H1 (cell line): ENCODE measurements around the gene GANAB. TPM values are rescaled to one million over a fixed set of nuclear protein-coding genes. Genes with fewer than 3 reads are reported as not detected.
A peak's percentile ranks its signal among the peaks of the same experiment; 100 is the strongest.

Source experiments
- CTCF ChIA-PET: fragments of 300-600 bp; sonication (Branson Sonifier 250); formaldehyde crosslinking; loops from one replicate; lab custom pipeline; 2021; ENCODE audit not compliant: partially characterized antibody; lab: Charles Lee
- POLR2A ChIA-PET: fragments of 300-600 bp; sonication (Branson Sonifier 250); formaldehyde crosslinking; loops from one replicate; lab custom pipeline; 2021; ENCODE audit warnings: inconsistent platforms; ENCODE audit not compliant: partially characterized antibody; lab: Charles Lee
- DNase-seq, 2 experiments: peaks; one replicate each; pipeline versions ENCODE4 v3.0.0 to v3.0.0-alpha.2; 2010 to 2022; ENCODE audit warnings: low spot score in 2 of 2, low read depth in 1 of 2, mixed read lengths in 1 of 2
- FAIRE-seq: peaks from 2 replicates; lab custom pipeline; 2011; peaks lifted over from hg19 to GRCh38; lab: Jason Lieb, UNC
- H2AFZ ChIP-seq: 2 replicates; pipeline ENCODE4 v1.8.1; 2012; ENCODE audit warnings: low read length, inconsistent platforms
- H2AK5ac ChIP-seq: 2 replicates; pipeline ENCODE4 v1.6.1; 2013; ENCODE audit warnings: low read depth, low read length
- H2BK120ac ChIP-seq: replicated peaks from 2 replicates; pipeline ENCODE3; 2013; ENCODE audit warnings: low read depth, low read length, inconsistent platforms
- H2BK12ac ChIP-seq: 2 replicates; pipeline ENCODE4 v1.6.1; 2013; ENCODE audit warnings: low read depth, low read length
- H2BK15ac ChIP-seq: 2 replicates; pipeline ENCODE4 v1.6.1; 2013; ENCODE audit warnings: low read length
- H2BK20ac ChIP-seq: 2 replicates; pipeline ENCODE4 v1.6.1; 2013; ENCODE audit warnings: low read length
- H2BK5ac ChIP-seq: 2 replicates; pipeline ENCODE4 v1.6.1; 2013; ENCODE audit warnings: low read depth, low read length
- H3K14ac ChIP-seq: 2 replicates; pipeline ENCODE4 v1.6.1; 2013; ENCODE audit warnings: inconsistent platforms; ENCODE audit not compliant: insufficient read length
- H3K18ac ChIP-seq: 2 replicates; pipeline ENCODE4 v1.6.1; 2013; ENCODE audit warnings: low read length; ENCODE audit errors: extremely low read depth
- H3K23ac ChIP-seq: 2 replicates; pipeline ENCODE4 v1.6.1; 2013; ENCODE audit warnings: inconsistent platforms; ENCODE audit not compliant: insufficient read length
- H3K23me2 ChIP-seq: 2 replicates; pipeline ENCODE4 v1.6.1; 2013; ENCODE audit warnings: low read depth, low read length
- H3K27ac ChIP-seq: 2 replicates; pipeline ENCODE4 v1.6.1; 2011; ENCODE audit warnings: low read depth, low read length, inconsistent platforms
- H3K27me3 ChIP-seq, 4 experiments: replicated peaks in 1 of 4; 1 replicate in 1 of 4; 2 replicates in 3 of 4; pipeline versions ENCODE4 v1.6.1 to v1.8.1; 2011 to 2013; ENCODE audit warnings: low read length in 3 of 4, mild to moderate bottlenecking in 3 of 4, inconsistent platforms in 2 of 4, mixed read lengths in 2 of 4, moderate library complexity in 1 of 4; ENCODE audit not compliant: control insufficient read depth in 3 of 4, insufficient read depth in 3 of 4; ENCODE audit errors: extremely low read depth in 1 of 4
- H3K36me3 ChIP-seq, 4 experiments: 2 replicates each; pipeline versions ENCODE4 v1.6.1 to v1.8.1; 2011 to 2013; ENCODE audit warnings: mild to moderate bottlenecking in 4 of 4, low read length in 3 of 4, moderate library complexity in 2 of 4, control low read depth in 1 of 4, inconsistent platforms in 1 of 4; ENCODE audit not compliant: insufficient read depth in 4 of 4, control insufficient read depth in 2 of 4
- H3K4ac ChIP-seq: replicated peaks from 2 replicates; pipeline ENCODE3; 2013; ENCODE audit warnings: low read length, low read depth, mixed read lengths, inconsistent platforms; ENCODE audit not compliant: insufficient read length
- H3K4me1 ChIP-seq, 4 experiments: replicated peaks in 1 of 4; 1 replicate in 1 of 4; 2 replicates in 3 of 4; pipeline versions ENCODE4 v1.6.1 to v1.8.1; 2011 to 2013; ENCODE audit warnings: low read length in 3 of 4, inconsistent platforms in 2 of 4, mixed read lengths in 1 of 4; ENCODE audit not compliant: insufficient read depth in 4 of 4, control insufficient read depth in 3 of 4
- H3K4me2 ChIP-seq, 2 experiments: 2 replicates each; pipeline versions ENCODE4 v1.6.1 to v1.8.1; 2011 to 2013; ENCODE audit warnings: low read depth in 2 of 2, low read length in 2 of 2, control low read depth in 1 of 2, inconsistent platforms in 1 of 2, mild to moderate bottlenecking in 1 of 2; ENCODE audit not compliant: insufficient read depth in 1 of 2
- H3K4me3 ChIP-seq, 4 experiments: fragments of 200-600, 300-600 bp in 1 of 4; sonication (generic), shearing (Covaris generic), sonication (Bioruptor Twin) in 1 of 4; 2 replicates each; pipeline versions ENCODE4 v1.5.1 to v1.8.1; 2011 to 2016; ENCODE audit warnings: low read length in 4 of 4, low read depth in 3 of 4, control low read depth in 2 of 4, inconsistent platforms in 2 of 4, mild to moderate bottlenecking in 2 of 4, mixed read lengths in 1 of 4, moderate library complexity in 1 of 4; ENCODE audit not compliant: insufficient read depth in 2 of 4; ENCODE audit errors: extremely low read depth in 1 of 4
- H3K56ac ChIP-seq: replicated peaks from 2 replicates; pipeline ENCODE3; 2013; ENCODE audit warnings: low read depth, mild to moderate bottlenecking, mixed read lengths, low read length, inconsistent platforms; ENCODE audit not compliant: insufficient read length
- H3K79me1 ChIP-seq: 2 replicates; pipeline ENCODE4 v1.6.1; 2013; ENCODE audit warnings: low read depth, low read length, control low read depth
- H3K79me2 ChIP-seq, 2 experiments: 2 replicates each; pipeline versions ENCODE4 v1.6.1 to v1.8.1; 2012 to 2013; ENCODE audit warnings: low read length in 2 of 2, mild to moderate bottlenecking in 2 of 2, inconsistent platforms in 1 of 2; ENCODE audit not compliant: insufficient read depth in 2 of 2, control insufficient read depth in 1 of 2
- H3K9ac ChIP-seq, 4 experiments: replicated peaks in 1 of 4; 1 replicate in 1 of 4; 2 replicates in 3 of 4; pipeline versions ENCODE4 v1.6.1 to v1.8.1; 2011 to 2013; ENCODE audit warnings: low read depth in 3 of 4, low read length in 3 of 4, control low read depth in 2 of 4, mild to moderate bottlenecking in 2 of 4, moderate library complexity in 2 of 4, inconsistent platforms in 1 of 4; ENCODE audit errors: extremely low read depth in 1 of 4
- H3K9me3 ChIP-seq, 2 experiments: 2 replicates each; pipeline versions ENCODE4 v1.6.1 to v1.8.1; 2012 to 2013; ENCODE audit warnings: mild to moderate bottlenecking in 2 of 2, moderate library complexity in 2 of 2, control low read depth in 1 of 2, inconsistent platforms in 1 of 2, low read depth in 1 of 2, low read length in 1 of 2, mixed read lengths in 1 of 2; ENCODE audit not compliant: insufficient read depth in 2 of 2
- H4K20me1 ChIP-seq, 2 experiments: replicated peaks in 1 of 2; 2 replicates each; pipeline versions ENCODE3 to v1.8.1; 2011 to 2013; ENCODE audit warnings: inconsistent platforms in 2 of 2, low read length in 2 of 2, mild to moderate bottlenecking in 1 of 2; ENCODE audit not compliant: insufficient read depth in 2 of 2, control insufficient read depth in 1 of 2
- H4K5ac ChIP-seq: 2 replicates; pipeline ENCODE4 v1.6.1; 2013; ENCODE audit warnings: low read length, low read depth, mixed read lengths, inconsistent platforms; ENCODE audit not compliant: insufficient read length
- H4K8ac ChIP-seq: 2 replicates; pipeline ENCODE4 v1.8.0; 2013; ENCODE audit warnings: mild to moderate bottlenecking, moderate library complexity, low read length, inconsistent platforms; ENCODE audit not compliant: insufficient read depth; ENCODE audit errors: extremely low read depth
- H4K91ac ChIP-seq: replicated peaks from 2 replicates; pipeline ENCODE3; 2013; ENCODE audit warnings: low read length, mixed read lengths, inconsistent platforms; ENCODE audit not compliant: insufficient read length
- CHD1 ChIP-seq: IDR thresholded peaks from 2 replicates; pipeline ENCODE4 v1.6.1; 2012; ENCODE audit warnings: low read depth, low read length, improper control_type of control experiment
- CTCF ChIP-seq, 3 experiments: IDR thresholded peaks; 1 replicate in 2 of 3; 2 replicates in 1 of 3; pipeline versions ENCODE4 v1.5.1 to v1.6.1; 2011; ENCODE audit warnings: low read length in 3 of 3, mild to moderate bottlenecking in 3 of 3, inconsistent platforms in 2 of 3, low read depth in 1 of 3, moderate library complexity in 1 of 3; ENCODE audit not compliant: insufficient read depth in 1 of 3; ENCODE audit errors: control extremely low read depth in 1 of 3
- RAD21 ChIP-seq, 2 experiments: IDR thresholded peaks in 1 of 2; conservative IDR thresholded peaks in 1 of 2; 2 replicates each; pipeline ENCODE4 v1.6.1; 2011; ENCODE audit warnings: low read depth in 2 of 2, low read length in 2 of 2, improper control_type of control experiment in 1 of 2, inconsistent platforms in 1 of 2, mild to moderate bottlenecking in 1 of 2, moderate library complexity in 1 of 2
- RNF2 ChIP-seq: fragments of 200-900, 300-1000 bp; sonication (generic); IDR thresholded peaks from 2 replicates; pipeline ENCODE4 v1.7.1; 2016; ENCODE audit warnings: borderline replicate concordance, low read depth, mild to moderate bottlenecking, antibody characterized with exemption, low read length; ENCODE audit not compliant: poor library complexity, severe bottlenecking; ENCODE audit errors: missing control alignments
- SP1 ChIP-seq: IDR thresholded peaks from 2 replicates; pipeline ENCODE4 v1.6.1; 2011; ENCODE audit warnings: low read depth, low read length
- WGBS, 2 experiments: shearing (Covaris generic) in 1 of 2; methylation state at CpG; one replicate each; pipeline versions ENCODE4 v1.1.6 to v1.1.7; 2013 to 2015; ENCODE audit warnings: low lambda C conversion rate in 2 of 2, mixed read lengths in 2 of 2, inconsistent platforms in 1 of 2, low coverage in 1 of 2, missing lambda C conversion rate in 1 of 2; ENCODE audit not compliant: insufficient replicate concordance in 2 of 2, insufficient coverage in 1 of 2, insufficient read length in 1 of 2; ENCODE audit errors: extremely low coverage in 1 of 2, missing lambda C conversion rate in 1 of 2; 5-methylcytosine and 5-hydroxymethylcytosine counted together
- polyA plus RNA-seq, 7 experiments: library from polyadenylated mRNA; depleted of rRNA in 3 of 7; stranded (reverse) in 5 of 7; unstranded in 2 of 7; fragments of >200 nt in 5 of 7; fragments of 200-250 nt in 2 of 7; gene quantifications; 1 replicate in 5 of 7; 2 replicates in 1 of 7; 4 replicates in 1 of 7; pipeline versions ENCODE4 v1.2.1 to v1.2.3, GENCODE V29; 2011 to 2013; ENCODE audit warnings: missing spikeins in 2 of 7, mixed read lengths in 2 of 7
- total RNA-seq: library from RNA; stranded (reverse); fragmentation: NEBNext Ultra II Directional; extraction: Animal tissue kit (Norgen Biotek cat#: 25700); gene quantifications from 2 replicates; pipeline ENCODE4 v1.2.1, GENCODE V29; 2021

The GANAB gene
- total and polyA plus RNA-seq, 2 of the 8 experiments (the other 6 are each of a cell fraction or from before 2014, with no cell fraction given), result 289 to 330 TPM

- no peak overlapping the region for H2BK20ac ChIP-seq
- no peak overlapping the region for H2BK5ac ChIP-seq
- H4K91ac ChIP-seq, result no peak overlapping the region
- H2BK12ac ChIP-seq, result no peak overlapping the region
- DNase-seq (no peak), FAIRE-seq (no peak)
- H3K79me1 ChIP-seq, result peaks cover 9% of the 10 kb centered on the region
- H3K79me2 ChIP-seq, result peaks cover 0 to 23% of the 10 kb centered on the region in 2 experiments; a peak in 2 of 4 replicates
- ChIA-PET CTCF (interaction anchor here (0.5 to 3.2 kb wide), 12 partner anchors 8 to 209 kb away, joined by 3 to 16 read pairs (median 4); partner anchors contain the start of genes CSKMT and EML3), POLR2A (interaction anchor here (0.7 to 61.4 kb wide), 11 partner anchors 15 to 111 kb away, joined by 3 to 2041 read pairs (median 3); partner anchors contain the start of genes BSCL2, C11orf98, CSKMT and GANAB)
- no peak overlapping the region for H2BK15ac ChIP-seq
- H3K4me2 ChIP-seq, result no peak overlapping the region
- no peak overlapping the region for H3K14ac ChIP-seq
- H3K27ac ChIP-seq, result no peak overlapping the region
- no peak overlapping the region for H3K56ac ChIP-seq
- no peak overlapping the region; a peak in 1 of 7 replicates for H3K9ac ChIP-seq
- no peak overlapping the region for H4K5ac ChIP-seq
- H3K4me3 ChIP-seq, result no peak overlapping the region
- H3K23ac ChIP-seq, result no peak overlapping the region
- H2BK120ac ChIP-seq, result no peak overlapping the region
- peaks cover 9% of the 10 kb centered on the region for H3K23me2 ChIP-seq
- no peak overlapping the region for H4K8ac ChIP-seq
- 95% methylated on average over 6 of the region's 6 CpGs; no CpG with 5 or more reads in 1 of the 2 experiments for WGBS, 2 experiments
- peaks cover 0 to 1% of the 10 kb centered on the region in 2 experiments for H4K20me1 ChIP-seq
- H3K27me3 ChIP-seq, result no peaks in the 10 kb centered on the region
- H3K9me3 ChIP-seq, result no peaks in the 10 kb centered on the region
- H2AFZ ChIP-seq, result no peak overlapping the region
- H3K4me1 ChIP-seq, result peaks cover 3 to 8% (median 6%) of the 10 kb centered on the region in 4 experiments; a peak in 5 of 7 replicates
- peaks cover 5 to 29% (median 9%) of the 10 kb centered on the region in 4 experiments; a peak in 5 of 8 replicates for H3K36me3 ChIP-seq
- H2AK5ac ChIP-seq, result no peak overlapping the region
- no peak overlapping the region for H3K18ac ChIP-seq
- no peak overlapping the region for H3K4ac ChIP-seq
- TF ChIP-seq RAD21 (IDR thresholded peaks at IDR 0.05 in 1 of 2, conservative IDR thresholded peaks at IDR 0.05 in 1 of 2; ENCODE audit: low read depth in 2 of 2, low read length in 2 of 2), result peak; percentile 27 to 40; a peak in 2 of 4 replicates
- TF ChIP-seq CTCF (IDR thresholded peaks at IDR 0.05; ENCODE audit: control extremely low read depth in 1 of 3, insufficient read depth in 1 of 3, low read depth in 1 of 3, low read length in 3 of 3), result peak; percentile 3 to 11 (median 9); a peak in 3 of 4 replicates
- no peak for TF ChIP-seq CHD1
- TF ChIP-seq RNF2, result no peak
- no peak for TF ChIP-seq SP1
Observed at GRCh38 chr11:62676698-62677097, 30.3 kb upstream of the GANAB start.
